NCI-H2227 (cell line): ENCODE data around the gene PIK3R1.

Source experiments
- DNase-seq: peaks from one replicate; lab custom pipeline; 2025; ENCODE audit not compliant: unreplicated experiment; lab: John Stamatoyannopoulos, UW

The PIK3R1 gene

DNA sequence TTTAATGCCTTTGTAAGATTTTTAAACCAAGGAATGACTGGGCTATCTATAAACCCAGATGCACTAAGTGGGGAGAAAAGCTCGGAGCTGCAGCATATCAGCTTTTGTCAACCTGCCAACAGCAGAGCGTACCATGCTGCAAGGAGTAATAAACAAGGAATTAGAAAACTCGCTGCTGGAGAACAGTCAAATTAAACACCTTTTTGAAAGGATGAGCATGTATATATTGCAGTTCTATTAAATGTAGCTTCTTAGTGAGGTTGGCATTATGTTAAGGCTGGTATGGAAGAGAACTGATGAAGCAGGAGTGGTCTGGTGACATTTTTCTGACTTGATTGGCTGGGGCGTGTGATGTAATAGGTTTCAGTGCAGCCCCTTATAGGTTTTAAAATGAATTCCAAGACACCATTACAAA lies 74.7 kb downstream of the PIK3R1 start:
- DNase-seq: no peak

GRCh38 chr5:68290847-68291246 lies 75.3 kb downstream of the PIK3R1 start:
- DNase-seq: no peak

DNA sequence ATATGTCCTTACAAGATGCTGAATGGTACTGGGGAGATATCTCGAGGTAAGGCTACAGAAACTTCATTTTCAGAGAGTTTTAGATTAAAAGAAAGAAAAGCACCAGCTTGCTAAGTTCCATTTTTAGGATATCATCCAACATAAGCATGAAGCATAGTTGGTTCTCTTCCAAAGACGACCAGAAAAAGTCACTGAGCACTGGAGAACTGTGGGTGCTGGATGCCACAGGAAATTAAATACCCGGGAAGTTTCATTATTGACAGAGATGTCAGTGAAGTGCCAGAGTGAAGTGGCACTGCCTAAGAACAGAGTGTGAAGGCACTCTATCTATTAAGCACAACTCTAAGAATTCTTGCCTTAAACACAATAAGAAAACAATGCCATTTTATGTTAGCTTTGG lies 76.8 kb downstream of the PIK3R1 start:
- no peak for DNase-seq

GRCh38 chr5:68295772-68296171 lies 80.2 kb downstream of the PIK3R1 start:
- DNase-seq: no peak

DNA sequence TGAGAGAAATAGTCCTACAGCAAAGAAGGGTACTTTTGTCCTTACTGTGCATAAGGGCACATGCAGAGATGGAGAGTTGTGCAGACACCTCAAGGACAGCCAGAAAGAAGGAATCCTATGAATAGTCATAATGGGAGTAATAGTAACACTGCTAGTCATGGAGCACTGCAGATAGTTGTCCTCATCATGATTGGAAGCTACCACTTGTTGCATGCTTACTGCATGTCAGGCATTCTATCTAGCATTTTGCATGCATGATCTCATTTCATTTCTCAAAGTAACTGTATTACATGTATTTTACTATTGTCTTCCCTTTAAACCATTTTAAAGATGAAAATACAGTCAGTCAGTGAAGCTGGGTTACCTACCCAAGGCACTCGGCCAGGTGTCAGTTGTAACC lies 81.3 kb downstream of the PIK3R1 start:
- DNase-seq: no peak

DNA sequence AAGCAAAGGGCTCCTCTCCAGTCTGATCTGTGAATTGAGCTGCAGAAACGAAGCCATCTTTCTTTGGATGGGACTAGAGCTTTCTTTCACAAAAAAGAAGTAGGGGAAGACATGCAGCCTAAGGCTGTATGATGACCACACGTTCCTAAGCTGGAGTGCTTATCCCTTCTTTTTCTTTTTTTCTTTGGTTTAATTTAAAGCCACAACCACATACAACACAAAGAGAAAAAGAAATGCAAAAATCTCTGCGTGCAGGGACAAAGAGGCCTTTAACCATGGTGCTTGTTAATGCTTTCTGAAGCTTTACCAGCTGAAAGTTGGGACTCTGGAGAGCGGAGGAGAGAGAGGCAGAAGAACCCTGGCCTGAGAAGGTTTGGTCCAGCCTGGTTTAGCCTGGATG lies 82.1 kb downstream of the PIK3R1 start:
- DNase-seq: no peak

DNA sequence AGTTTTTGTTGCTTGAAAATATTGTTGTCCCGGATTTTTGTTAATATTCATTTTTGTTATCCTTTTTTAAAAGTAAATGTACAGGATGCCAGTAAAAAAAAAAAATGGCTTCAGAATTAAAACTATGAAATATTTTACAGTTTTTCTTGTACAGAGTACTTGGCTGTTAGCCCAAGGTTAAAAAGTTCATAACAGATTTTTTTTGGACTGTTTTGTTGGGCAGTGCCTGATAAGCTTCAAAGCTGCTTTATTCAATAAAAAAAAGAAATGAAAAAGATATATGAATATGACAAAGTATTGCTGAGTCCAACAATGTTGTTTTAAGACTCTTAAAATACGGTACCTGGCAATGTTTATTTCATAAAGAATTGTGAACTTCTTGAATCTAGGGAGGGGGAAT lies 82.9 kb downstream of the PIK3R1 start:
- no peak for DNase-seq

DNA sequence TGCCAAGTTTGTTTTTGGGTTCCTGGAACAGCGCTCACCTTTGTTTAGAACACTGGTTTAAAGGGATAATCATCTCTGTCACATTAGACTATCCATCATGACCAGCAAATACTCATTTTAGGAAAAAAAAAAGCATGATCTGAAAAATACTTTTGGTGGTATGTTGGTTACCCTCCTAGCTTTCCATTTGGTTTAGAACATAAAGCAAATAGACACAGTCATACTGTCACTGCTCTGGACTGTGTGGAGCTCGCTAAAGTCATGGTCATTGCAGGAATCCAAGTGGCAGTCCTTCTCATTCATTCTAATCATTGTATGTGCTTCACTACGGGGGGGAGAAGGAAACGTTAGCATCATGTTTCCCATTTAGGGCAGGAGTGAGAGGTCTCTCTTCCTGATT lies 83.5 kb downstream of the PIK3R1 start:
- no peak for DNase-seq

- no peak for DNase-seq
Observed at GRCh38 chr5:68299575-68299974, 84.0 kb downstream of the PIK3R1 start.

DNA sequence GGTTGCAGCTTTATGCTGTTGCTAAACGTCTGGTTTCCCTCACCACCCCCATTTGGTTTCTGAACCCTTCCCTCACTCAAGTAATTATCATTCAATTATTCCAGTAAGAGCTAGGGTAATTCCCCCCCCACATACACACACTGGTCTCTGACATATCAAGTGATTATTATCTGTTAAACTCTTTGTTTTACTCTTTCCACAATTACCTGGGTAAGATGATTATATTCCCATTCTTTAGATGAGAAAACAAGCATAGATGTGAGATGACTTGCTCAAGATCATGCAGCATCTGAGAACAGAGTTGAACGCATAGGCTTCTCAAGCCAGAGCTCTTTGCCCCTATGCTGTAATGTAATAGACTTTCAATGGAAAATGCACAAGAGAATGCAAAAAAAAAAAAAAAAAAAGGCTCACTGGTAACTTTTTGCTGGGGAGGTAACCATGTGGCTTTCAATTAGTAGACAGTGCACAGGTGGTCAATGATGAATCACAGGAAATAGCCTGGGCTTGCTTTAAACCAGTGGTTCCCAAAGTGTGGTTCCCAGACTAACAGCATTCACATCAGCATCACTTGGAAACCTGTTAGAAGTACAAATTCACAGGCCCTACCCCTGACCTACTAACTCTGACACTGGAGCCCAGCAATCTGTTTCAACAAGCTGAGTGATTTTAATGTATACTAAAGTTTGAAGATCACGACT lies 87.6 kb downstream of the PIK3R1 start:
- DNase-seq: no peak

DNA sequence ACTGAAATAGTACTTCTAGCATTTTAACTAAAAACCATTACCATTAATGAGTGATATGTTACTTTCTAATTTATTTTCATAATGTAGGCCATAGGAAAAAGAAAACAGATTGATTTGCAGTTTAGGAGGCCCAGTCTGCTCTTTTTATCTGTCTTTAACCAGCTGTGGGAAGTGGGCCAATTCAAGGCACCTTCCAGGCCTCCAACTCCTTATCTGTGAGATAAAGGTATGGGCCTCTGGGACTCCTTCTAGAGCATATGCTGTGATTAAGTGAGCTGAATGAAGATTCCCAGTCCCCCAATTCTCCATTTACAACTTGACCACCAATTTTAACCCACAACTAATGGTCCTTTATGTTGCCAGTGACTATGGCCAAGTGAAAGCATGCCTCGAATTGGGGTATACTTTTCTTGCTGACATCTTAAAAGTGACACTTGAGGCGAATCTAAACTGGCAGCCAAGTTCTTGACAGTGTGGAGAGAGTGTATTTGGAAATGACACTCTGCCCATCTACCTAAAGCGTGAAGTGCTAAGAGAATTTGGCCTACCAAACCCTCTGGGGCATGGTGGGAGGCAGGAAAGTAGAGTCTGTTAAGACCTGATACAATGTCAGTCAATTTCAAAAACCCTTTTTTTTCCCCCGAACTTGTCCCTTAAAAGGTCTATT lies 88.3 kb downstream of the PIK3R1 start:
- no peak for DNase-seq

DNA sequence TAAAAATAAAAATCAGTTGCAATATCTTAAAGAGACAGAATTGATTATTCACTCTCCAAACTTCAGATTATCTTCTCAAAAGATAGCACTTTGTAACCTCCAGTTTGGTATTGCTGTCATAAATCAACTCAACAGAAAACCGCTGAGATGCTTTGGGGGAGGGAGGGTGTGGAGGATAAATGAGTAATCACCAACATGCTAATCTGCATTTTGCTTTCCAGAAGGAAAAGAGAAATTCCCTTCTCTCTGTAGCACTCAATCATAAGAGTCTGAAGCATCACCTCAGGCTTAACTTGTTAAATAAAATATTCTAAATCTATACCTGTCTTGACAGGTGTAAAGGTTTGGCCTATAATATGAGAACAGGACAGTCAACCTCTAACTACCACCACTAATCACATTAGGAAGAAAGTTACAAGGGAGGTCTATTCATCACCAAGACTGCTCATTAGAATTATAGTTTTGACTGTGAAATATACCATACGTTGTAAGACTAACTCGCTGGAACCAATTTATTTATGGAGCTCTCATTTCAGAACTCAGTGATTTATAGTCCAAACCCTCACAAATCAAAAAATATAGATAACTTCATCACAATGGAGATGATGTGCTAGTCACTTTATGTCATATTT lies 89.0 kb downstream of the PIK3R1 start:
- DNase-seq: no peak

GRCh38 chr5:68305223-68305870 lies 89.8 kb downstream of the PIK3R1 start:
- DNase-seq: no peak

GRCh38 chr5:68306361-68307014 lies 90.9 kb downstream of the PIK3R1 start:
- no peak for DNase-seq

DNA sequence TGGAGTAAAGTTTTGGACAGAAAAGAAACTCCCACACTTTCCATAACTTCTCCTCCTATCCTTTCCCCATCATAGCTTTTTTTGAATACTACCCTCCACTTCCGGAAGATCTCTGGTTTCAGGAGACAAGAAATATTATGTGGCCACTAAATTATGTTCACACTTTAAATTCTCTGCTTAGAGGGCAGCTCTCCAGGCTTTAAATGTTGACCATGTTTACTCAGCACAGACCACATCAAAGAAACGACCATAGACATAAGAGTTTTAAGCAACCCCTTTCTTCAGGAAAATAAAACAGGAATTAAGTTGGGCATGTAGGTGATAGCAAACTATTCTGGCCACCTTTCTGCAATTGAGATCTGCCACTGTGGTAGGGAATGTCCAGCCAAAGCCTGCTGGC lies 97.8 kb downstream of the PIK3R1 start:
- no peak for DNase-seq

- DNase-seq: no peak
Observed at GRCh38 chr5:68314465-68314864, 98.9 kb downstream of the PIK3R1 start.

DNA sequence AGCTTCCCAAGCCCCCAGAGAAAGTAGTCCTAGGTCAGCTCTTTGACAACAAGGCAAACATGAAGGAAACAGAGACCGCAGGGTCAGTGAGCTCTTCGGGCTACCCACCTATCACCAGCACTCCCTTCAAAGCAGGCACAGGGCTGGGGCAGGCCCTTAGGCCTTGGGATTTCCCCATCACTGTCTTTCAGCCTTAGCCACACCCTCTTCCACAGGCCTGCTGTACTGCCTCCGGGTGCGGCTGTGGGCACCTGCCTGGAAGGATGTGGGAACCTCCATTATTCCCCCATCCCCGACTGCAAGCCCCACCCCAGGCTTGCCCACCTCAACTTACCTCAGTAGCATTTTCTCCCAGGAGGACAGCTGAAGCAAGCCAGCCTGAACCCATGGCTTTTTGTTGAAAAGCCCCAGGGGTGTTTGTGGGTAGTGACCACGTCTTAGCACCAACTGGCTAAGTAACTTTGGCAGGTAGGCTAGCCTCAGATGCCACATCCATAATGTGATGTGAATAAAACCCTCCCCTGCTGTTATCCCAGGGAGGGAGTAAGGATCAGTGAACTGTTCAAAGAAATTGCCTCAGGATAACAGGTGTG lies 100.2 kb downstream of the PIK3R1 start:
- no peak for DNase-seq

DNA sequence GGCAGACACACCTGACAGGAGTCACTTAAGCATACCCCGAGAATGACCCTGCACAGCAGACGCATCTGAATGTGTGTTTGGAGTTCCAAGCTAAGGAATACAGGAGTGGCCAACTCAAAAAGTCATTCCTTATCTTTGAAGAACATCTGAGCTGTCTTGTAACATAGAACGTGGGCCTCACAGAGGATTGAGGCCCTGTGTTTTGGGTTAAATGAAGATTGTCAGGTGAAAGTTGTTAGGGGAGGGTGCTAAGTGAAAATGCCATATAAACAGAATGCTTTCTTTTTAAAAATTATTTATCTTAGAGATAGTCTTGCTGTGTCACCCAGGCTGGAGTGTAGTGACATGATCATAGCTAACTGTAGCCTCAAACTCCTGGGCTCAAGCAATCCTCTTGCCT lies 100.9 kb downstream of the PIK3R1 start:
- DNase-seq: no peak

DNA sequence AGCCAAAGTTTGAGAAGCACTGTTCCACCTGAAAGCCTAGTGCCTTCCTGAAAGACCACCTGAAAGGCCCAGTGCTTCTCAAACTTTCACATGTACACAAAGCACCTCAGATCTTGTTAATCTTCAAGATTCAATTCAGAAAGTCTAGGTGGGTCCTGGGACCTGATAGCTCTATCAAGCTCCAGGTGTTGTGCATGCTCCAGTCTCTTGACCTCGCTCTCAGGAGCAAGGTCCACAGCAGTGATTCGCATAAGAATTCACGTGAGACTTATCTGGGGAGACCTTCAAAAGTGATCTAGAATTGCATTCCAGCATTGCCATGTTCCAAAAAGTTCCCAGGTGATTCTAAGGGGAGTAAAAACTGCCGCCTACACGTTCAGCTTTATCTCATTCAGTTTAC lies 102.1 kb downstream of the PIK3R1 start:
- DNase-seq: no peak

DNA sequence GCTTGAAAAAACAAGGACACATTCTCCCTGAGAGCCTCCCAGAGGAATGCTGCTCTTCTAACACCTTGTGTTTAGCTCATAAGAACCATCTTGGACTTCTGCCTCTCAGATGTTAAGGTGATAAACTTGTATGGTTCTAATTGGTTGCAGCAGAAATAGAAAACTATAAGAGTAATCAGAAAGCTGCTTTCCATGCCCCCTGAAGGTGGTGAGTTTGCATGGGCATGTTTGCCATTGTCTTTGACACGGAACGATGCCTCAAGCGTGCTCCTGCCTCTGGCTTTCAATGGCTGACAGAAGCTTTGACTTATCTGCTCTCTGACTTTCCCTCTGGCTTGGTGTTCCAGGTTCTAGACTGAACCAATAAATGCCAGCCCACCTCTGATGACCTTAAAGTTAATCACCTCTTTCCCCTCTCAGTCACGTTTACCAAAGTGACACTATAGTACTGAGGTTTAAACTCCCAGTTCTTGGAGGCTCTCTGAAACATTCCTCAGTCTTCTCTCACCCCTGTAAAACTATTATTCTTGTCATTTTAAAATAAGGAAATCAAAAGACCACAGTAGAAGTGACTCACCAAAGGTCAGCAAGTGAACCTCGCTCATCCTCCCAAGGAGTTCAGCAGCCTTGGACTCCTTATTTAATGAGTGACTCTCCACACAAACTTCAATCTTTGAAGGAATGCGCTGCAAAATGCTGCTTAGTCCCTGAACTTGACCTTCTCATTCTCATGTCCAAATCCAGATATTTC lies 103.6 kb downstream of the PIK3R1 start:
- DNase-seq: no peak
